Measurements from ENCODE around the gene LRP1B.

GRCh38 chr2:140990416-140990815, 1140.4 kb downstream of the LRP1B start:
- TF ChIP-seq CTCF (IDR thresholded peaks at IDR 0.05) (no peak), POLR2A (IDR thresholded peaks at IDR 0.05) (no peak)

Measured in Peyer's patch (tissue), 4 donors.